LoVo (cell line): ENCODE measurements around the gene KLK15.
"Not testable (repeated sequence)": the region's sequence is repeated elsewhere in the genome, so short reads cannot be mapped to it uniquely, and the experiment has no call there.

Source experiments
- DNase-seq: peaks from one replicate; pipeline ENCODE4 v3.0.0-alpha.2; 2016; ENCODE audit warnings: low spot score

The KLK15 gene

DNA sequence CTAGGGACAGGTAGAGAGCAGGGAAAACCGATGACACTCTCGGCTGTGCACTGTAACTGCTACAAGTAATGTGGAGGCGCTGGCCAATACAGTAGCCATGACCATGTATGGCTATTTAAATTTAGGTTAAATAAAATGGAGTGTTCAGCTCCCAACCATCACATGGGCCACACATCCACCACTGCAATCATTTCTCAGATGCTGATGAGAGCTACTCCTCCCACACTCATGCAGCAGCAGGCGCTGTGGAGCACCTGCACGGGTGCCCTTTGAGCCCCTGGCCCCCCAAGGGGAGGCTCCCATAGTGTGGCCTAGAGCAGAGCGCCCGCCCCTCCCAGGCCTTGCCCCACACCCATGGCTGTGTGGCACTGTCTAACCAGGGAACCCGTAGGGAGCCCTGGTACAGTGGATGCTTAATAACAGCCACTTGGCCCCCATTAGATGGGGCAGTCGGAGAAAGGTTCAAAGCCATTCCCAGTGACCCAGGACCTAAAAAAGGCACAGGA, 37.2 kb downstream of the KLK15 start:
- DNase-seq: no peak

DNA sequence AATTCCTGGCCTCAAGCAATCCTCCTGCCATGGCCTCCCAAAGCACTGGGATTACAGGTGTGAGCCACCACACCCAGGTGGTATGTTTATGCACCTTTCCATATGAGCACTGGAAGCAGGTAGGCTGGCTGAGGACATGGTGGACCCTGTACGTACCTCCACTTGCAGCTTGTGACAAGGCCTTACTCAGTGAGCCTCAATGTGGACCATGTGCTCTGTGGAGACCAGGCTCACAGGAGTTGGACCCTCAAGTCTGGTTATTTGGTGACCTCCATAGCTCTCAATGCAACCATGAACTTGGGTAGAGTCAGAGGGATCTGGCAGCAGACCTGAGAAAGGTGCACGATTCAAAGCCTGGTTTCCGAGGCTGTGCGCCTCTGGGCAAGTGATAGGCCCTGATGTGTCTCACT, 37.7 kb downstream of the KLK15 start:
- no peak for DNase-seq

DNA sequence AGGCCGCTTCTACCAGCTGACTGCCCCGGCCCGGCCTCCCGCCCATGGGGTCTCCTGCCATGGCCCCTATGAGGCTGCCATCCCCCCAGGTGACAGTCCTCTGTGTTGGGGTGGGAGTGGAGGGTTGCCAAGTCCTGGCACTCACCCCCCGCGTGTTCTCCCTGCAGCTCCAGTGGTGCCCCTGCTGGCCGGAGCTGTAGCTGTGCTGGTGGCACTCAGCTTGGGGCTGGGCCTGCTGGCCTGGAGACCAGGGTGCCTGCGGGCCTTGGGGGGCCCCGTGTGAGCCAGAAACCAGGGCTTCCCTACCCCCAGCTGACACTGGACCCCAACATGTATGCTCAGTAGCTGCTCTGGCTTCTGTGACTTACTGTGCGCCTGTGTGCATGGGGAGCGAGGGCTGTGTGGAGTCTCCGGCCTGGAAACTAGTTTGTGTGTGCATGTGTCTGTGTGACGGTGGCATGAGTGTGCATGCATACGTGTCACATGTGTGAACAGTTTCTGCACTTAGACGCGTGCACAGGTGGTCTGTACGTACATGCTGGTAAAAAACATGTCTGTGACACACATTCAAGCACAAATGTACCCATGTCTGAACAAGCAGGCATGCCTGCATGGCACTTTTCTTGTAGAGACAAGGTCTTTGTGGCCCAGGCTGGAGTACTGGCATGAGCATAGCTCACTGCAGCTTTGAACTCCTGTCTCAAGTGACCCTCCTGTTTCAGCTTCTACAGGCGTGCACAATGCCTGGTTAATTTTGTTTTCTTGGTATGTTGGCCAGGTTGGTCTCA, 38.3 kb downstream of the KLK15 start:
- DNase-seq: no peak

DNA sequence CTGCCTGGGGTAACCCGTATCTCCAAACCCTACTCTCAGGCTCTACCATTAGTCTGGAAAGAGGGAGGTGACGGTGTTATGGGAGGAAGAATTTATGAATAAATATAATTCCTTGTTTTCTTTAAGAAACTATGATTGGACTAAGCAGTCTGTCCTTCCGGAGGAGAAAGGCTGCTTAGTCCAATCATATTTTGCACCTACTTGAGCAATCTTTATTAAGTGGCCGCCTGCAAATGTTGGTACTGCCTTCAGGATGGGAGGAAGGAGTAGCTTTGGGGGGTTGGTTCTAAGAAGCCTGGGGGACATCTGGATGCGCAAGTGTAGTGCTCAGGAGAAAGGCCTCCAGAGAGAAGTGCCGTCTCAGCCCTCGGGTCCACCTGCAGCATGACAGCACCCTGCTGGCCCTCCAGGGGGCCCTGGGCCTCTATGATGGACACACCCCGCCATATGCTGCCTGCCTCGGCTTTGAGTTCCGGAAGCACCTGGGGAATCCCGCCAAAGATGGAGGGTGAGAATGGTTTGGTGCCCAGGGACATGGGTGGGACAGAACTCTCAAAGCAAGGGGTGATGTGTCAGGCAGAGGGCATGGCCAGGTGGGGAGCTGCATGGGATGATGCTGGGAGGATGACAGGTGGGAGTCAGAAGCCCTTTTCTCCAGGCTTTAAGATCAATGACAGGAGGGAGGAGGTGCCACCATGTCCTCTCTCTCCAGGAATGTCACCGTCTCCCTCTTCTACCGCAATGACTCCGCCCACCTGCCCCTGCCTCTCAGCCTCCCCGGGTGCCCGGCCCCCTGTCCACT, 39.1 kb downstream of the KLK15 start:
- DNase-seq: no peak

DNA sequence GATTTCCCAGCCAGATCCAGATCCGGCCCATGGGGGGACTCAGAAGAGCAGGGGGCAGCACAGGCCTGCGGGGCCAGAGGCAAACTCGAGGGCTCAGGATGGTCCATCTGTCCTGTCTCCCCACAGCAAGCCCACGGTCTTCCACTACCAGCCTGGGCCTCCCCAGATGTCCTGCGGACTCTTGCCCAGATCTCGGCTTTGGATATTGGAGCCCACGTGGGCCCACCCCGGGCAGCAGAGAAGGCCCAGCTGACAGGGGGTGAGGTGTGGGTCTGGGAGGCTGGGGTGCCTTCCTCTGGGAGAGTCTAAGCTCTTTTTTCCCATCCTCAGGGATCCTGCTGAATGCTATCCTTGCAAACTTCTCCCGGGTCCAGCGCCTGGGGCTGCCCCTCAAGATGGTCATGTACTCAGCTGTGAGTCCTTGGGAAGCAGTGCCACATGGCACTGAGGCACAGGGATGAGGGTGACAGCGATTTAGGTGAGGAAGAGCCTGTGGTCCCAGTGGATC, 39.8 kb downstream of the KLK15 start:
- DNase-seq: no peak

DNA sequence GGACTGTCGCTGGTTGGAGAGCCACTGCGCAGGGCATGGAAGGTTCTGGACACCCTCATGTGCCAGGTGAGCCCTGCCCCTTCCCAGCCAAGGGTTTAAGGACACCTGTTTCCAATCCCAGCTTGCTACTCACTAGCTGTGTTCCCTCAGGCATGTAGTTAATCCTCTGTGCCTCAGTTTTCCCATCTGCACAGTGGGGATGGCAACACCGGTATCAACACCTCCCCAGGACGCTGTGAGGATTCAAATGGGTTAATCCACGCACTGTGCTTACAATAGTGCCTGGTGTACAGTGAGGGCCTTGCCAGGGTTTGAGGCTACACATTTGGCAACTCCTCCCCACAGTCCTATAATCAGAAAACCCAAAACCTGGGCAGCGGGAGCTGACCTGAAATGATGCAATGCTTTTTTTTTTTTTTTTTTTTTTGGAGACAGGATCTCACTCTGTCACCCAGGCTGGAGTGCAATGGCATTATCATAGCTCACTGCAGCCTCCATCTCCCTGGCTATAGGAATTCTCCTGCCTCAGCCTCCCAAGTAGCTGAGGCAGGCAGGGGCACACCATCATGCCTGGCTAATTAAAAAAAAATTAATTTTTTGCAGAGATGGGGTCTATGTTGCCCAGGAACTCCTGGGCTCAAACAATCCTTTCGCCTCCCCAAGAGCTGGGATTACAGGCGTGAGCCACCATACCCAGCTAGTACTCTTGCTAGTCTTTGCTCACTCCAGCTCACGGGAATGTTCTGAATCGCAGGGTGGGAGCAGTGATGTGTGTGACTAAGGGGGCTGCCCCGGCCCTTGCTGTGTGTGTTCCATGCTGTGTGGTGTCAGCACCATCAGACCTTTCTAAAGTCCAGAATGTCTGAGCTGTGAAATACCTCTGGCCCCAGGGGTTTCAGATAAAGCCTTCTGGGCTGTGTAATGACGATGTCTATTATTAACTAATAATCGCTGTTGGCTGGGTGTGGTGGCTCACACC, 40.8 kb downstream of the KLK15 start:
- no peak for DNase-seq

DNA sequence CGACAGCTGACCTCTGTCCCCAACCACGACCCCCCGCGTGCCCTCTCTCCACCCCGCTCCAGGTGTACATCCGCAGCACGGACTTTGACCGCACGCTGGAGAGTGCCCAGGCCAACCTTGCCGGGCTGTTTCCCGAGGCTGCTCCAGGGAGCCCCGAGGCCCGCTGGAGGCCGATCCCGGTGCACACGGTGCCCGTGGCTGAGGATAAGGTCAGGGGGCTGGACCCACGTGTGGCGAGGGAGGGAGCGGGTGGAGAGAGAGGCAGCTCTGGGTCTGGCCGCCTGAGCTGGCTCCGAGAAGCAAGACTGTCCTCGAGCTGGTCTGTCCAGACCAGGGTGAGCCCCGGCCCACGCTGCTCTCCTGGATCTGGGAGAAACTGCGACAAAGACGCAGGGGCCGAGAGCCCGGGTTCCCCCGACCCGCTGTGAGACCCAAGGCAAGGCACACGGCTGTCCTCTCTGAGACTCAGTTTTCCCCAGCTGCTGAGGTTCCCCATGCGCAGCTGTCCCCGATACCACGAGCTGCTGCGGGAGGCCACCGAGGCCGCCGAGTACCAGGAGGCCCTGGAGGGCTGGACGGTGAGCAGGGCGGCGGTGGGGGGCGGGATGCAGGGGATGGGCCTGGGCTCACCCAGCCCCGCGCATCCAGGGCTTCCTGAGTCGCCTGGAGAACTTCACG, 41.6 kb downstream of the KLK15 start:
- no peak for DNase-seq

DNA sequence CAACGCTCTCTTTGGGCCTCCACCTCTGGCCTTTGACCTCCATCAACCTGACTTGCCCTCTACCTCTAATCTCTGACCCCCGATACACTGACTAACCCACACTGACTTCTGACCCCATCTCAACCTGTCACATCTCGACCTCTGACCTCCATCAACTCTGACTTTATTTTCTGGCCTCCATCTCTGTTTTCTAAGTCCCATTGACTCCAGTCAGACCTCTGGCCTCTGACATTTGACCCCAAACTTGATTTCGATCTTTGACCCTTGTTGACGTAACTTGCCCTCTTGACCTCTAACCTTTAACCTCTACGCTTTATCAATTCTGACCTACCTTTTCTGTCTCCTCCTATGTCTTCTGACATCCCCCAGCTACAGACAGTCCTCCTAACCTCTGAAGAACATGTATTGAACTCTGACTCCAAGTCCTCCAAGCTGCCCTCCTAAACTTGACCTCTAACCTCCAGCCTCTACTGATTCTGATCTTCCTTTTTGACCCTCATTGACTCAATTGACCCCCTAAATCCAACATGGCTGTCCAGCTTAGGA, 42.4 kb downstream of the KLK15 start:
- DNase-seq: no peak

DNA sequence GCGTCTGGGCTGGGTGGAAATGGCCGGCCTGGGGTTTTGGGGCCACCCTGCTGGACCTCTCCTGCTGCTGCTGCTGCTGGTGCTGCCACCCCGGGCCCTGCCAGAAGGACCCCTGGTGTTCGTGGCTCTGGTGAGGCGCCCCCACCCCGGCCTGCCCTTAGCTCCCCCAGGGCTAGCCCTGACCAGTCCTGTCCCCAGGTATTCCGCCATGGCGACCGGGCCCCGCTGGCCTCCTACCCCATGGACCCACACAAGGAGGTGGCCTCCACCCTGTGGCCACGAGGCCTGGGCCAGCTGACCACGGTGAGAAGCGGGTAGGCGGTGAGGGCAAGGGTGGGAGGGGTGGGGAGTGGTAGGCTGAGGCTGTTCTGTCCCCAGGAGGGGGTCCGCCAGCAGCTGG, 43.0 kb downstream of the KLK15 start, which contains the start of gene ACP4:
Gene ACP4, plus strand, starts transcription at position 20 of the 400 bp plus-strand sequence. Its CDS starts 0 bp downstream, at position 20.
- DNase-seq: no peak

DNA sequence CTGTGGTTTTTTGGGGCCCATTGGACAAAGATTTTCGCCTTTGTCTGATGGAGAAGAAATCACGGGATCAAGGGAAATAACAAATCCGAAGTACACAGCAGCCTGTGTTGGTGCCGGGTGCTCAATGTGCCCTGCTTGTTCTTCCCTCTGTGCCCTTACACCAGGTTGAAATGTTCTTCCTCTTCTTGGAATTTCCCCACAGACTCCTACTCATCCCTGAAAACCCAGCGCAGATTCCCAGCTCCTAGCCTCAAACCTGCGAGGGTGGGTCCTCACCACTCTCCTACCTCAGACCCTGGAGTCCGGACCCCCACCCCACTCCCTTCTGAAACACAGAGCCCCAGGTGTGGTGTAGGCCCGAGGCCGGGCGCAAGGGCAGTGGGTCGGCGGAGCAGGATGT, 48.0 kb downstream of the KLK15 start:
- no peak for DNase-seq

DNA sequence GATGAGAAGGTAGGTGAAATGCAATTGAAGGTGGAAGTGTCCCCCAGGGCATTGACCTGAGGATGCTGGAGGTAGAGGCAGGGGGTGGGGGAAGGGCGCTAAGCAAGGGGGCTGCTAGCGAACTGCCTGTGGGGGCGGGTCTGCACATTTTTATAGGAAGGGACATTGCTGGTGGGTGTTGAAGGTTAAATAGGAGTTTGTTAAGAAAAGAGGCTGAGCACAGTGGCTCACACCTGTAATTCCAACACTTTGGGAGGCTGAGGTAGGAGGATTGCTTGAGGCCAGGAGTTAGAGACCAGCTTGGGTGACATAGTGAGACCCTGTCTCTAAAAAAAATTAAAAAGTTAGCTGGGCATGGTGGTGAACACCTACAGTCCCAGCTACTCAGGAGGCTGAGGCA, 48.7 kb downstream of the KLK15 start:
- no peak for DNase-seq

DNA sequence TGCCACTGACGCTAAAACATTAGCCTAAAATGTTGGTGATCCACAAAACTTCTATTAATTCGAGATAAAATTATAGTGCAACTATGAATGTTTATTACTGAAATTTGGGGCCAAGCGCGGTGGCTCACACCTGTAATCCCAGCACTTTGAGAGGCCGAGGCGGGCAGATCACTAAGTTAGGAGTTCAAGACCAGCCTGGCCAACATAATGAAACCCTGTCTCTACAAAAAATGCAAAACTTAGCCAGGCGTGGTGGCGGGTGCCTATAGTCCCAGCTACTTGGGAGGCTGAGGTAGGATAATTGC, 49.6 kb downstream of the KLK15 start:
- not testable (repeated sequence) for DNase-seq

DNA sequence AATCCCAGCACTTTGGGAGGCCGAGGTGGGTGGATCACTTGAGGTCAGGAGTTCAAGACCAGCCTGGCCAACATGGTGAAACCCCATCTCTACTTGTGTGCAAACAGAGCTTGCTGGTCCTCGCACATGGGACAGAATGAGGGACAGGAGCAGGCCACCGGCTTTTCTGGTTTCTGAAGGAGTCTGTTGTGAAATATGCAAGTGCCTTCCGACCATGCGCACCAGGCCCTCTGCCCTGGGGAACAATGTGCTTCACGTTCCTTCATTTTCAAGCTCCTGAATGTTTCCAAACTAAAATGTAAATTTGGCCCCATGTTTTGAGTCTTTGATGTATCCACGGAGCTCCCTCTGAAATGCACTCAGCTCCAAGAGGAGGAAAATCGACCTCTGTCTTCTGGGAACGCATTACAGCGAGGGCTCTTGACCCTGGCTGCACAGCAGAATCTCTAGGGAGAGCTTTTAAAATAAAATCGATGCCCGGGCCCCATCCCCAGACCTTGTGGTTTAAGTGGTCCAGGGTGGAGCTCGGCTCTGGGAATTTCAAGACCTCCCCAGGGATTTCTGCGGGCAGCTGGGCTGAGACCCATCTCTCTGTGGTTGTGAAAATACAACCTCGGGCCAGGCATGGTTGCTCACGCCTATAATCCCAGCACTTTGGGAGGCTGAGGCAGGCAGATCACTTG, 52.5 kb downstream of the KLK15 start:
- DNase-seq: no peak

DNA sequence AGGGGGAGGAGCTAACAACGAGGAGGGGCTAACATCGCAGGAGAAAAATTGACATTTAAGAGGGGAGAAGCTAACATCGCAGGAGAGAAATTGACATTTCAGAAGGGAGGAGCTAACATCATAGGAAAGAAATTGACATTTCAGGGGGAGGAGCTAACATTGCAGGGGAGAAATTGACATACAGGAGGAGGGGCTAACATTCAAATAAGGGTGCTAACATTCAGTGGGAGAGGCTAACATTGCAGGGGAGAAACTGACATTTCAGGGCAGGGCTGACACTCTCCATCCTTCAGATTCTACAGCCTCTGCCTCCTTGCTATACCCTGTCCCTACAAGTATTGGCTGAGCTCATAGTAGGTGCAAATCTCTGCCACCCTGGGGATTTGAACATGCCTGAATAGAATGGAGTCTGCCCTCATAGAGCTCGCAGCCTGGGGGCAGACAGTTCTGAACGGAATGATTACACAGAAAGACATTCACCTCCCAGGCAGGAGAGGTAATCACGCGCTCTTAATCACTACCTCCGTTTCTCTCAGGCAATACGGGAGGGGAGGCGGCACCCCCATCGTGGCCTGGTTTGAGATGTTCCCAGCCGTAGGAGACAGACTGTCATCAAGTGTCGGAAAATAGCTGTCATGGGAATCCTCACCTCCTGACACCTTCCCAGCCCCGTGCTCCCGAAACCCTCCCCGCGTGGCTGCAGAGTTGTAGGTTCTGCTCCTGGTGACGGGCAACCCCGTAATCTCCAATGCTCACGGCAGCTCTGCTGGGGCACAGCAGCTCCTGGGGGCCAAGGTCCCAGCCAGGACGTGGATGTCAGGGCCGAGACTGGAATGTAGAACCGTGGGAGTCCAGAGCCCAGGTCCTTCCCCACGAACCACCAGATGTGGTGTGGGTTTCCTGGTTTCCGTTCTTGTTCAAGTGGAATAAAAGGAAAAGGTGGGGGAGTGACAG, 53.6 kb downstream of the KLK15 start:
- no peak for DNase-seq

DNA sequence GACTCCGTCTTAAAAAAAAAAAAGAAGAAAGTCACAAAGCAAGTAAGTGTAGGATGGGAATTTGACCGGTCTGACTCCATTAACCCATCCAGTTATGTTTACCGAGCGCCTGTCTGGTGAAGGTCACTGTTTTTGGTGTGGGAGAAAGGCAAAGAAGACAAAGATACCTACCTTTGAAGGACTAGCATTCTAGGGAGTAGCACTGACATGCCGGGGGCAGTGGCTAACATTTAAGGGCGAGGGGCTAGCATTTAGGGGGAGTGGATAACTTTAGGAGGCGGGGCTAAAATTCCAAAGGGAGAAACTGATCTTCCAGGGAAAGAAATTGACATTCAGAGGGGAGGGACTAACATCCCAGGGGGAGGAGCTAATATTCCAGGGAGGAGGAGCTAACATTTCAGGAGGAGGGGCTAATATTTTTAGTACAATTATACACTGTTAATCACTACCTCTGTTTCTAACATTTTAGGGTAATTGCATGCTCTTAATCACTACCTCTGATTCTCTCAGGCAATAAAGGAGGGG, 54.4 kb downstream of the KLK15 start:
- no peak for DNase-seq

DNA sequence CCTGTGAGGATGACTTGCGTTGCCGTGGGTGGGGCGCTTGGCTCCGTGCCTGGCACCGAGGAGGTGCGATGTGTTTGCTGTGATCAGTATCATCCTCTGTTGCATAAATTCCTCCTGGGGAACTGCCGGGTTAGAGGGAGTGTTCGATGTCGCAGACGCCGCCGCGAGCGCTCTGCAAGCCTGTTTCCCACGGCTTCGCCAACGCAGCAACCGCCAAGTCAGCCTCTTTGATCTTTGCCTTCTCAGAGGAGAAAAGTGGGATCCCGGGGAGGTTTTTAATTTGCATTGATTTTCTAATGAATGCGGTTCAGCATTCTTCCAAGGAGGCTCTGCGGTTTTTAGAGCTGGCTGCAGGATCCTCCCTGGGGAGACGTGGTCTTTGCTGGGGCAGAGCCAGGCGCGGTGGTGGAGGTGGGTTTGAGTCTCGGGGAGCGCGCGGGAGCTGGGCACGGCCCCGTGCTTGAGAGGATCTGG, 55.5 kb downstream of the KLK15 start:
- DNase-seq: no peak

DNA sequence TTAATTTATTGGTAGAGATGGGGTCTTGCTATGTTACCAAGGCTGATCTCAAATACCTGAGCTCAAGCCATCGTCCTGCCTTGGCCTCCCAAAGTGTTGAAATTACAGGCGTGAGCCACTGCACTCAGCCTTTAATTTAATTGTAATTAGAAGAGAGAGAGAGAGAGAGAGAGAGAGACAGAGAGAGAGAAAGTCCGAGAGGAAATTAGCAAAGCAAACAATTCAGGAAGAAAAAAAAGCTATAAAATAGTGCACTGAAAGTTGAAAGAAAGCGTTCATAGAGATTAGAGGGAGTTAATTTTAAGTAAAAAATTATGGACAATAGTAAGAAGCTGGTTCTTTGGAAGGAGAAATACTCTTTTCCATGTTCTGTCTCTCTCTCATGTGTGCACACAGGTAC, 56.1 kb downstream of the KLK15 start:
- no peak for DNase-seq

DNA sequence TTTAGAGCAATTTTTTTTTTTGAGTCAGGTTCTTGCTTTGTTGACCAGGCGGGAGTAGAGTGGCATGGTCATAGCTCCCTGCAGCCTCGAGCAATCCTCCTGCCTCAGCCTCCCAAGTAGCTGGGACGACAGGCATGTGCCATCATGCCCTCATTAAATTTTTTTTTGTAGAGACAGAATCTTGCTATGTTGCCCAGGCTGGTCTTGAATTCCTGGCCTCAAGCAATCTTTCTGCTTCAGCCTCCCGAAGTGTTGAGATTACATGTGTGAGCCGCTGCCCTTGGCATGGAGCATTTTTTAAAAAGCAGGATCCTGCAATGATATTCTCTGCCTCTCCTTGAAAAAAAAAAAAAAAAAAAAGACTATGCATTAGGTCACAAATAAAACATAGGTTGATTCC, 57.2 kb downstream of the KLK15 start:
- DNase-seq: no peak
